Activated B cell treated with CpG ODN at 0.5 μM for 24 hours (primary cell): ENCODE data around the gene SLC6A3. TPM values are rescaled to one million over a fixed set of nuclear protein-coding genes. Genes with fewer than 3 reads are reported as not detected.

Source experiments
- ATAC-seq: fragments of 200-7000 bp; cut with Tn5 transposase; one replicate; pipeline ENCODE4 v1.10.0; 2021; ENCODE audit warnings: low read depth, mild to moderate bottlenecking, moderate library complexity
- CTCF ChIA-PET: fragments of 350-600 bp; sonication (Branson Sonifier 250); formaldehyde crosslinking; loops from one replicate; lab custom pipeline; 2021; ENCODE audit warnings: antibody characterized with exemption; lab: Charles Lee
- POLR2A ChIA-PET: fragments of 350-600 bp; sonication (Branson Sonifier 250); formaldehyde crosslinking; loops from one replicate; lab custom pipeline; 2021; ENCODE audit warnings: antibody characterized with exemption; lab: Charles Lee
- DNase-seq: peaks from one replicate; pipeline ENCODE4 v3.0.0; 2022
- H3K27ac Mint-ChIP-seq: one replicate; pipeline ENCODE4 v1.8.0; 2020; ENCODE audit warnings: mixed read lengths
- H3K27me3 Mint-ChIP-seq: one replicate; pipeline ENCODE4 v1.8.0; 2021; ENCODE audit warnings: mixed read lengths
- H3K36me3 Mint-ChIP-seq: one replicate; pipeline ENCODE4 v1.8.0; 2021; ENCODE audit warnings: low read depth, mixed read lengths
- H3K4me1 Mint-ChIP-seq: one replicate; pipeline ENCODE4 v1.8.0; 2021; ENCODE audit warnings: mixed read lengths
- H3K4me3 Mint-ChIP-seq: one replicate; pipeline ENCODE4 v1.8.0; 2020; ENCODE audit warnings: mild to moderate bottlenecking, mixed read lengths
- H3K9me3 Mint-ChIP-seq: one replicate; pipeline ENCODE4 v1.8.0; 2020; ENCODE audit warnings: mixed read lengths
- CTCF ChIP-seq: fragments of 200-600 bp; IDR thresholded peaks from one replicate; pipeline ENCODE4 v1.8.0; 2022; ENCODE audit warnings: antibody characterized with exemption, mild to moderate bottlenecking
- intact Hi-C: fragments of 100-400 bp; cut with micrococcal nuclease; formaldehyde crosslinking; loops from one replicate; pipeline ENCODE4 v1.15.1; 2024
- total RNA-seq: library from RNA; stranded (reverse); gene quantifications from 2 replicates; pipeline ENCODE4 v1.2.3, GENCODE V29; 2022

Gene SLC6A3
- total RNA-seq, 1 donor from 2014 or later = 2.0 TPM

- Mint-ChIP-seq H3K4me3 (peak overlapping the region; percentile 56), H3K9me3 (no peaks in the 10 kb centered on the region), H3K4me1 (peaks cover 83% of the 10 kb centered on the region), H3K27me3 (no peaks in the 10 kb centered on the region), H3K27ac (peak overlapping the region; percentile 92), H3K36me3 (peaks cover 77% of the 10 kb centered on the region)
- intact Hi-C loops = loop anchor here (10.0 kb wide), 1 partner anchor 137 kb away; the partner anchor contains the start of gene CLPTM1L
- ATAC-seq (no peak), DNase-seq (no peak)
- POLR2A ChIA-PET = interaction anchor here (1.2 to 16.5 kb wide), 7 partner anchors 9 to 55 kb away, joined by 3 to 941 read pairs (median 65); partner anchors contain the start of gene LPCAT1
- TF ChIP-seq CTCF = no peak
- CTCF ChIA-PET = interaction anchor here (1.3 to 9.7 kb wide), 2 partner anchors 11 to 21 kb away, joined by 3 to 76 read pairs; no protein-coding TSS in a partner anchor
These were observed 36.7 kb upstream of the SLC6A3 start for GRCh38 chr5:1481959-1482331.

- Mint-ChIP-seq H3K27me3 (no peaks in the 10 kb centered on the region), H3K36me3 (peaks cover 77% of the 10 kb centered on the region), H3K27ac (peak overlapping the region; percentile 92), H3K4me1 (peaks cover 78% of the 10 kb centered on the region), H3K4me3 (peak overlapping the region; percentile 56), H3K9me3 (no peaks in the 10 kb centered on the region)
- CTCF ChIA-PET = interaction anchor here (1.3 to 9.7 kb wide), 3 partner anchors 11 to 30 kb away, joined by 3 to 76 read pairs (median 6); no protein-coding TSS in a partner anchor
- intact Hi-C loops = loop anchor here (10.0 kb wide), 1 partner anchor 137 kb away; the partner anchor contains the start of gene CLPTM1L
- POLR2A ChIA-PET = interaction anchor here (1.3 to 16.5 kb wide), 7 partner anchors 10 to 113 kb away, joined by 4 to 941 read pairs (median 65); partner anchors contain the start of gene LPCAT1
- ATAC-seq = no peak
- TF ChIP-seq CTCF = no peak
- DNase-seq = no peak
These were observed 36.2 kb upstream of the SLC6A3 start for GRCh38 chr5:1481266-1481958.

GRCh38 chr5:1480806-1481205, 35.6 kb upstream of the SLC6A3 start:
- Mint-ChIP-seq H3K27me3 (no peaks in the 10 kb centered on the region), H3K4me3 (peak overlapping the region; percentile 73)
- POLR2A ChIA-PET = interaction anchor here (0.6 to 16.5 kb wide), 12 partner anchors 10 to 172 kb away, joined by 3 to 941 read pairs (median 7); partner anchors contain the start of gene LPCAT1

GRCh38 chr5:1480217-1480616, 35.0 kb upstream of the SLC6A3 start:
- no peak for TF ChIP-seq CTCF
- Mint-ChIP-seq H3K4me3 (peak overlapping the region; percentile 73), H3K4me1 (peaks cover 66% of the 10 kb centered on the region), H3K9me3 (no peaks in the 10 kb centered on the region), H3K36me3 (peaks cover 76% of the 10 kb centered on the region), H3K27ac (peak overlapping the region; percentile 92), H3K27me3 (no peaks in the 10 kb centered on the region)
- ChIA-PET CTCF (interaction anchor here (0.7 to 9.7 kb wide), 16 partner anchors 15 to 165 kb away, joined by 3 to 76 read pairs (median 4); partner anchors contain the start of gene LPCAT1), POLR2A (interaction anchor here (0.6 to 16.5 kb wide), 17 partner anchors 10 to 354 kb away, joined by 3 to 941 read pairs (median 5); partner anchors contain the start of gene LPCAT1)
- ATAC-seq = peak; percentile 13
- intact Hi-C loops = loop anchor here (10.0 kb wide), 1 partner anchor 135 kb away; the partner anchor contains the start of gene CLPTM1L
- no peak for DNase-seq

More at GRCh38 chr5:1480806-1481205, 35.6 kb upstream of the SLC6A3 start:
- CTCF ChIA-PET = interaction anchor here (0.9 to 9.7 kb wide), 10 partner anchors 15 to 164 kb away, joined by 3 to 76 read pairs (median 4); no protein-coding TSS in a partner anchor
- DNase-seq = no peak
- Mint-ChIP-seq H3K4me1 (peaks cover 72% of the 10 kb centered on the region), H3K36me3 (peaks cover 77% of the 10 kb centered on the region), H3K27ac (peak overlapping the region; percentile 92), H3K9me3 (no peaks in the 10 kb centered on the region)
- ATAC-seq = no peak
- intact Hi-C loops = loop anchor here (10.0 kb wide), 1 partner anchor 136 kb away; the partner anchor contains the start of gene CLPTM1L
- TF ChIP-seq CTCF = no peak
